HG03469 (cell line): ENCODE results near the gene PLAAT2.
"Not testable (repeated sequence)": the region's sequence is repeated elsewhere in the genome, so short reads cannot be mapped to it uniquely, and the experiment has no call there.

Experiments used
- ATAC-seq: cut with Tn5 transposase; IDR thresholded peaks from one replicate; pipeline ENCODE4 v1.9.1; 2021; ENCODE audit warnings: mild to moderate bottlenecking, moderate library complexity, moderate number of reproducible peaks; ENCODE audit not compliant: unreplicated experiment

PLAAT2 gene

DNA sequence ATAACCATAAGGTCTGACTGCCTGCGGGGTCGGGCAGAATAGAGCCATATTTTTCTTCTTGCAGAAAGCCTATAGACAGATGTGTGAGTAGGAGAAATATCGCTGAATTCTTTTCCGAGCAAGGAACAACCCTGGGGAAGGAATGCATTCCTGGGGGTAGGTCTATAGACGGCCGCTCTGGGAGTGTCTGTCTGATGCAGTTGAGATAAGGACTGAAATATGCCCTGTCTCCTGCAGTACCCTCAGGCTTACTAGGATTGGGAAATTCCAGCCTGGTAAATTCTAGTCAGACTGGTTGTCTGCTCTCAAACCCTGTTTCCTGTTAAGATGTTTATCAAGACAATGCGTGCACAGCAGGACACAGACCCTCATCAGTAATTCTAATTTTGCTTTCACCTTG lies 18.0 kb upstream of the PLAAT2 start:
- ATAC-seq = not testable (repeated sequence)

GRCh38 chr11:63578882-63579281 lies 15.7 kb upstream of the PLAAT2 start:
- not testable (repeated sequence) for ATAC-seq

DNA sequence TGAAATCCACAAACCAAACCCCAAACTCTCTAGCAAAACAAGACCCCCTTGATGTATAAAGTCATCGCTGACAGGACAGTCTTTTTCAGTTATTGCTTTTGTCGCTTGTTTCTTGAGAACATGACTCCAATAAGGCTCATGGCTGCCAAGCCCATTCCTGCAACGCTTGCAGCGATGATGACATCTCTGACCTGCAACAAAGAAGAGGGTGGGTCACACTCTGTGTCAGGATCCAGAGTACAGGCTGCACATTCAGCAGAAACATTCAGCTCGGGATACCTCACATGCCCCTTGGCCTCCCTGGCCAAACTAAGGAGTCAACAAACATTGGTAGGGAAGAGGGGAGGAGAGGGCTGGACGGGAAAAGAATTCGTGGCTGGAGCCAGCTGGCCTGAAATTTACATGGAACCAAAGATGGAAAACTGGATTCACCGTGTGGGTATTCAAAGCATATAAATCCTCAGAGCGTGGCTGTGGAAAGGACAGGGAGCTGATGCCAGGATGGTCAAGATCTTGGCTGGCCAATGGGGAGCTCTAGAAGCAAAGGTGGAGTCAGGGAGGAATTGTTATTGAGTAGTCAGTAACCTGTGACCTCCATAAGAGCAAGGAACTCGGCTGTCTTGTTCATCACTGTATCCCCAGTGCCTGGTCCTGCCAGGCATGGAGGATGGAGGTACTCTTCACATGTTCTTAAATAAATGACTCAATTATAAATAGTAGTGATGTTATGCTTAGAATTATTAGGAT lies 11.8 kb upstream of the PLAAT2 start:
- ATAC-seq = no peak

DNA sequence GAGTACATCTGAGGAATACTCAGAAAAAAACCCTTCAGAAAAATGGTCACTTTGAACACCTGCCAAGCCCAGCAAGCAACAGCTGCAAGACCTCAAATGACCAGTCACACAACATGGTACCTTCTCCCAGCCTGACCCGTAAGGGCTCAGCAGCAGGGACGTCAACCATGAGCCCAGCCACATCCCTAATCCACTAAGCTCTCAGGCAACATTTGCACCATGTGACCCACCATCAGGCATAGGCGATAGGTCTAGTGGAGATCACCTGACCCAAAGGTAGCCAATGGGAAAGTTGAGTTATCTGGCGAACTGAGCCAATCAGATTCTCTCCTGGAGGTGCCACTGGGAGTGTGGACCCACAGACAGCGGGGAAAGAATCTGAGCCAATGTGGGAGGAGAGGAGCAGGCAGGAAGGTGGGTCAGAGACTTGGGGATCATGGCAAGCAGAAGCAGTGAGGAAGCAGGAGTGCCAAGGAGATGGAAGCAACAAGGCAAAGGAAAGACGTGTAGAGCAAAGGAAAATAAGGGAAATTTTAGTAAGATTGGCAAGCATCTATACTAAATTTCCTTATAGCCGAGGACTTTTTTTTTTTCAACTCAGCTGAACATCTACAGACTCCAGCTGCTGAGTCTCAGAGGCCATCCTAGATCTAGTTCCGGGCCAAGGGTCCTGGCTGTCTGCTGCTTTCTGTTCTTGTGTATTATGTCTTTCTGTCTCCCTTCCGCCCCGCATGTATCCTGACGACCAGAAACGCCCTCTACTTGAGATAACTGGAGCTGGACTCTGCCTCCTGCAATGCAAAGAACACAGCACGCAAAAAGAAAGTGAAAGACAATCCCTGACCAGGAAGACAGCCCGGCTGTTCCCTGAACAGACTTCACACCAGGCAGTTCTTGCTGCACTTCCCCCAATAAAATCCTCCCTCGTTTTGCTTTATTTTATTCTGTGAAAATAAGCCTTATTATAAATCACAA lies 11.0 kb upstream of the PLAAT2 start:
- ATAC-seq = no peak

DNA sequence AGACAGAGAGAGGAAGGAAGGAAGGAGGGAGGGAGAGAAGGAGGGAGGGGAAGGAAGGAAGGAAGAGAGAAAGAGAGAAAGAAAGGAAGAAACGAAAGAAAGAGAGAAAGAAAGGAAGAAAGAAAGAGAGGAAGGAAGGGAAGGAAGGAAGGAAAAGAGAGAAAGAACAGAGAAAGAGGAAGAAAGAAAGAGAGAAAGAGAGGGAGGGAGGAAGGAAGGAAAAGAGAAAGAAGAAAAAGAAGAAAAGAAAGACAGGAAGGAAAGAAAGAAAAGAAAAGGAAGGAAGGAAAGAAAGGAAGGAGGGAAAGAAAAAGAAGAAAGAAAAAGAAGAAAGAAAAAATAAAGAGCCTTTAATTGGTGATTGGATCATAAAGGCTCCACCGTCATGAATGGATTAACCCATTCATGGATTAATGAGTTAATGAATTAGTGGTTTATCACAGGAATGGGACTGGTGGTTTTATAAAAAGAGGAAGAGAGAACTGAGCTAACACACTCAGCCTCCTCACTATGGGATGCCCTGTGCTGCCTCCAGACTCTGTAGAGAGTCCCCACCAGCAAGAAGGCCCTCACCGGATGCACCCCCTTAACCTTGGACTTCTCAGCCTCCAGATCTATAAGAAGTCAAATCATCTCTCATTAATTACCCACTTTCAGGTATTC lies 9.0 kb upstream of the PLAAT2 start:
- ATAC-seq = no peak

DNA sequence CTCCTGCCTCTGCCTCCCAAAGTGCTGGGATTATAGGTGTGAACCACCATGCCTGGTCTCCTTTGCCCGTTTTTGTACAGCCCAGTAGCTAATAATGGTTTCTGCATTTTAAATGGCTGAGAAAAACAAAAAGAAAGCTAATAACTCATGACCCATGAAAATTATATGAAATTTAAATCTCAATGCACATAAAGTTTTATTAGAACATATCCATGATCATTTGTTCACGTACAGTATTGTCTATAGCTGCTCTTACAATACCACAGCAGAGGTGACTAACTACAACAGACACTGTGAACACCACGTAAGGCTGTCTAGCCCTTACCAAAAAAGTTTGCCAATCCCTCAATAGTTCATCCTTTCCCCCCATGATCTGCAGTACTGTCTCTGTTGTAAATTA lies 6.4 kb upstream of the PLAAT2 start:
- ATAC-seq = no peak

- peak; percentile 64 for ATAC-seq
Measured at GRCh38 chr11:63567044-63567840, 4.1 kb upstream of the PLAAT2 start.

DNA sequence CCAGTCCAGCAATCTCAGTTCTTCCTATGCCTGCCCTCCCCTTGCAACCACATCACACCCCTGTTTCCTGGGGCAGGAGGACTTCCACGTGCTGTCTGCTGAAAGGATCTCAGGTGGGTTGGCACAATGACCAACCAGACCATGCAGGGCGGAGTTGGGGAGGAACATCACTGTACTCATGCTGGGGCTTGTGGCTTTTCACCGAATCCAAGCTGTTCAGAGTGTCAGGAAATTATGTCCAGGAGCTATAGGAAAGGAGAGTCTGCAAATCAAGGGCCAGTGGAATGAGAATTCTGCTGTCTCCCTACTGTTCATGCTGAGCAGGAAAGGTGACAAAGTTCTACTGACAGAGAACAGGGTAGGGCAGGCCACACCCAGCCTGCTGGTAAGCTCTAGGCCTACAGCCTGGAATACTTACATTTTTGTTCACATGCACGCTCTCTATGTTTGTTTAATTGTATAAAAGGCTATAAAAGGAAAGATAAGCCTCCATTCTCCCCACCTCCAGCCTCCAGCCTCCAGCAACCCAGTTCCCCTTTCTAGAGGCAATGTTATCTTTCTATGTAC lies 1.7 kb upstream of the PLAAT2 start:
- no peak for ATAC-seq

DNA sequence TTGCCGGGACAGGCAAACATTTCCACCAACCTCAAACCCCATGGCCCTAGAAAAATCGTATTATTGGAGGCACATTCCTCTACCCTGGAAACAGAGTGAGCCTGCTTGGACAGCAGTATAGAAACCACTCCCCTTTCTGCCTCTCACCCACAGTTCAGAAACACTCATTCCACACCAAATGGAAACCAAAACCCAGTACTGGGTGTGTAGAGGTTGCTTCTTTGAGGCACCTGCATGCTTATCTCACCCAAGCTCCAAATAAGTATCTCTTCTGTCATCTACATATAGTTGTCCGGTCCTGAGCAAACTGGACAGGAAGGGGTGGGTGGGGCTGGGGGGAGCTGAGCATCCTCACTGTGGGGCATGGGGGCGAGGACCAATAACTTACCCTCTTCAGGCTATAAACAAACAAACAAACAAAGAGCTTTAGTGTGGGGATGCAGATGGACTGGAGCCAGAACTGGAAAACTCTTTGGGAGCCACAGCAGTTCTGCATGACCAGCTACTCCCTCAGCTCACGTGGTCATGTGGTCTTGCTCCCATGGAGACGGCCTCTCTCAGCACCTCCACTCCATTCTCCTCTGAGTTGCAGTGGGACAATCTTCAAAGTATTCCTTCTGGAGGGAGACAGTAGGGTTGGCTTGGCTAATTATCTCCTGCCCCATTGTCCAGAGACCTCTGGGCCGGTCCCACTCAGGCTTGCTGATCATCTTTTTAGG lies 1.0 kb upstream of the PLAAT2 start:
- ATAC-seq = peak; percentile 34

GRCh38 chr11:63560506-63561180 lies 2.5 kb downstream of the PLAAT2 start:
- ATAC-seq = no peak

DNA sequence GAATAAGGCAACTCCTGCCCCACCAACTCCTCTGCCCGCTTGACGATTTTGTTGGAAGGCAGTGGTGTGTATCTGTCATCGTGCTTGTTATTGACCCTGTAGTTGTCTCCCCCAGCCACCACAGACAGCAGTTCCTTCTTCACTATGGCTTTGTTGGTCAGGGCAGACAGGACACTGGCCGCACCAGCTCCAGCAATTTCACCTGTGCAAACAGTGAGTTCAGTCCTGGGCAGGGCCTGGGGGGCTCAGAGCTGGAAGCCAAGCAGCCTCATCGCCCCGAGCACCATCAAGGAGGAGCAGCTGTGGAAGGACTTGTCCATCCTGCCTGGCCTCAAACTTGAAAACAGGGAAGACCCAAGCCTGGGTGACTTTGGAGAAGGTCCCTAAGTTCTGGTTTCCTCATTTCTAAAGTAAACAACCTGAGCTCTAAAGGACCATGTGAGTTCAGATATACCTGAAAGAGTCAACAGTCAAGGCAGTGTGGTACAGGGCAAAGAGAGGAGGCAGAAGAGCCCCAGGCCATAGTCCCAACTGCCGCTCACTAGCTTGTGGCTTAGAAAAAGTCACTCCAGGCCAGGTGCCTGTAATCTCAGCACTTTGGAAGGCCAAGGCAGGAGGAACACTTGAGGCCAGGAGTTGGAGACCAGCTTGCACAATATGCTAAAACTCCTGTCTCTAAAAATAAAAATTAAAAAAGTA lies 4.6 kb downstream of the PLAAT2 start:
- no peak for ATAC-seq

DNA sequence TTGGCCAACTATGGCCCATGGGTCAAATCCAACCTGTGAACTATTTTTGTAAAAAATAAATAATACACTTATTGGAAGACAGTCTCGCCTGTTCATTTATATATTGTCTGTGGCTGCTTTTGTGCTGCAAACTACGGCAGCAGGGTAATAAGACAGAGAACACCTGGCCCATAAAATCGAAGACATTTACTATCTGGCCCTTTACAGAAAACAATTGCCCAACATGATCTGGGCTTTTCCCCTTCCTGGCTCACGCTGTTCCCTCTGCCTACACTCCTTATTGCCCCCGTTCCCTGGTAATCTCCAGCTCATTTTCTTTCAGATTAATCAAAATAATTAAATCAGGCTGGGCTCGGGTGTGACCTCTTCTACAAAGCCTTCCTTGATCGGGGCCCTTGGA lies 5.6 kb downstream of the PLAAT2 start:
- ATAC-seq = no peak

DNA sequence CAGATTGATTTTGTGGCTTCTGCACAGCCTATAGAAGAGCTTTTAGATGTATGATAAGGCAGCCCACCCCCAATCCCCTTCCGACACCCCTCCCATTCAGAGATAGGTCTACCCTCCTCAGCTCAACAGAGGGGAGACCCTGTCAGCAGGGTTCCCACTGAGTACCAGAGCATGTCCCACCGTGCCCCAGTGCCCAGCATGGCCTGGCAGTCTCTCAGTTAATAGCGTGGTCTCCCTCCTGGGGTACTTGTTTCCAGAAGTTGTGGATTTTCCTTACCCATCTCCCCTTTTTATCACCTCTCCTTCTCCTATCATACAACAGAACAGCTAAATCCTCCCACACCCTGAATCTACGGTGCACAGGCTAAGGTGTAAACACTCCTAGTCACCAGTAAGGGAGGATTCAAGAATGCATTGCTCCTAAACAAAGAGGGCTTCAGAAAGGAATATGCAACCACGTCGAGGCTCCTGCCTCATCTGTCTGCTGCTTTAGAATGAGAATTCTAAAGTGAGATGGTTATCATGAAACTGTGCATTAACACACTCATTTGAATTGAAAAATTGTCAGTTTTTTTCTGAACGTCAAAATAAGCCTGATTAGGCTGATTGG lies 6.7 kb downstream of the PLAAT2 start:
- ATAC-seq = no peak

DNA sequence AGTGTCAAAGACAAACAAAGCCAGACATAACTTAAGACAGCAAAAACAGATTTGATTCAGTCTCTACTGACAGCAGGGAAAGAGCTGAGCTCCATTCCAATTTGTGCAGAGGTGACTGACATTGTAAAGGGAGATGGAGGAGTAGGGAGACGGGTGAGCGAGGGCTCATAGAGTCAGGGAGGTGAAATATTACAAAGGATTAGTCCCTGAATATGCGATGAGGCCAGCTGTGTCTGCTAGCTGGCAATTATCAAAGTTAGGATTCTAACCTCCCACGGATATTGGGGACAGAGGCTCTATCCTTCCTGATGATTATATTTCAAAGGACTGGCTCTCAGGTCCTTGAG lies 8.3 kb downstream of the PLAAT2 start:
- ATAC-seq = no peak

DNA sequence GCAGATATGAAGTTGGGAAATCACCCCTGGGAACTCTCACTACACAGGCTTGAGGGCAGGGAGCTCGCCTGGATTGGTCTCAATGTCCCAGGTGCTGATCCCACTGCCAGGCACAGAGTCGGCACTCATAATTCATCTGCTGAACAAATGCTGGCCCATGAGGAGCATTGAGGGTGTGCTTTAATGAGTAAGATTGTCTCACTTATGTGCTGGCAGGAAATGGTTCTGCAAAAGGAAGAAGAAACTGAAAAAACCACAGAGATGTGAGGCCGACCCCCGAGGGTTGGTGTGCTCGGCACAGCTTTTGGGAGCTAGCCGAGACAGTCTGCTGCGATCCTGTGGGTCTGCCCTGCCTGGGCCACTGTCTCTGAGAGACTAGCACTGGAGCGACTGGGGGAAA lies 9.4 kb downstream of the PLAAT2 start:
- no peak for ATAC-seq

DNA sequence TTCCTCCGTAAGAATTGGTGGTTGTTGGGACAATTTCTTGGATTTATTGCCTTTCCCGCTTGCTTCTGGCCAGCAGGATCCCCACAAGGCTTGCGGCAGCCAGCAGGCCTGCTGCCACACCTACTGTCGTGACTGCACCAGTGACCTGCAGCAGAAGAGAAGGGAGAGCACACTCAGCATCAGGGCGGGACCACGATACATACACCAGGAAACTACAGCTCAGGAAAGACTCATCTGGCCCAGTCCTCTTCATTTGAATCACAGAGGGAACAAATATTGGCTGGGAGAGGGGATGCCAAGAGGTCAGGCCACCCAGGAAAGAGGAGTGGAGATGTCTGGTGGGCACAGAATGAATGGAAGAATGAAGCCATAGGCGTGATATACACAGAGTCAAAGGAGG lies 10.3 kb downstream of the PLAAT2 start:
- no peak for ATAC-seq

- ATAC-seq = no peak
Measured at GRCh38 chr11:63551889-63552266, 11.3 kb downstream of the PLAAT2 start.
